GM12892 (cell line): ENCODE data around the gene LMCD1.

Experiments used
- POLR2A ChIP-seq: IDR thresholded peaks from 2 replicates; pipeline ENCODE4 v1.6.1; 2011; ENCODE audit warnings: low read depth, low read length, control low read depth
- POLR2AphosphoS5 ChIP-seq: IDR thresholded peaks from 2 replicates; pipeline ENCODE4 v1.6.1; 2011; ENCODE audit warnings: low read depth, low read length, control low read depth
- TAF1 ChIP-seq: IDR thresholded peaks from 2 replicates; pipeline ENCODE4 v1.6.1; 2011; ENCODE audit warnings: low read depth, mild to moderate bottlenecking, control low read depth, low read length, borderline replicate concordance

DNA sequence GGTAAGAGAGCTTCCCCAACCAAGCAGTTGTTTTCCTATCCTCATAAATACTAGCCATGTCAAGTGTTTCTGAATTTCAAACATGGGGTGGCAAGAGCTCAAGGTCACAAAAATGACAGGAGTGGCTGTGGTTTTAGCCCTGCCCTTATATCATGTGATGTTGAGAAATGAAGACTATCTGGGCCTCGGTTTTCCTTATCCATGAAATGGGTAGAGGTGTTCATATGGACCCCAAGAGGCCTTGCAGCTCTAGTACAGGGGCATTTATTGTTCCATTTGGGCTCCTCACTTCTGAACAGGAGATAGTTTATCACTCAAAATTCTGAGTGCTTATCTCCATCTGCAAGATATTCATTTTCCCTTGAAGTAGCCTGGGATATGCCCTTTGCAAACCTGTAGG, 35.8 kb downstream of the LMCD1 start:
- TF ChIP-seq POLR2A (no peak), POLR2AphosphoS5 (no peak), TAF1 (no peak)
